Vagina (tissue), 2 donors: Measurements from ENCODE around the gene JPH4.

Experiments used
- POLR2A ChIP-seq, 2 donors: fragments of 450-650 bp; IDR thresholded peaks; one replicate each; pipeline ENCODE4 v1.6.1; 2017; ENCODE audit warnings: antibody characterized with exemption in 2 of 2, mild to moderate bottlenecking in 2 of 2, moderate library complexity in 2 of 2
- POLR2AphosphoS5 ChIP-seq, 2 donors: sonication (generic); formaldehyde crosslinking; IDR thresholded peaks; one replicate each; pipeline ENCODE4 v1.9.0; 2017; ENCODE audit warnings: antibody characterized with exemption in 2 of 2, mild to moderate bottlenecking in 2 of 2, low read depth in 1 of 2; ENCODE audit not compliant: insufficient read depth in 1 of 2
- TF ChIP-seq, protein P1 (sequence below), 3 experiments: fragments of 450-650 bp in 2 of 3; fragments of 200-600 bp in 1 of 3; sonication (generic) in 1 of 3; IDR thresholded peaks; one replicate each; pipeline ENCODE4 v1.5.1; 2017 to 2019; ENCODE audit warnings: antibody characterized with exemption in 3 of 3, mild to moderate bottlenecking in 2 of 3, moderate library complexity in 2 of 3

DNA sequence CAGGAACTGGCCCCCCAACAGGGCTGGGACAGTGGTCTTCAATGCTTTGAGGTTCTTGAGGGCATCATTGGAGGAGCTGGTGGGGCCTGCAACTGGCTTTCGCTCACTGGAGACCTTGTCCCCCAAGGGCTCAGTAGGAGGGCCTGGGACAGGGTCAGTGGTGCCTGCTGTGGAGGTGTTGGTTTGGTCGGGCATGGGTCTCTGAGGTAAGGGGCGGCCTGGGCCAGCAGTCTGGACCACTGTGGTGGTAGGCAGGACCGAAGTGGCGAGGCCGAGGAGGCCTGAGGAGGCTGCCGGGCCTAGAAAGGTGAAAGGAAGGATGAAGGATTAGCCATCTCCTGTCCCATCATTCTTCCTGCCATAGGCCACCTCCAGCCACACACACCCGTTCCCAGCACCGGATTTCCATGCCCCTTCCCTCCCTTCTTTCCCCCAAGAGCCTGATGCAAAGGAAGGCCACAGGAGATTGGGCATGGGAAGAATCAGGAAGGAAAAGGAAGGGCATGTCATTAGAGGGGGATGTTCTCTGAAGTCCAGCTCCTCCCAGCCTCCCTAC is 55.9 kb downstream of the JPH4 start:
- no peak for TF ChIP-seq POLR2AphosphoS5 (IDR thresholded peaks at IDR 0.05; ENCODE audit: insufficient read depth in 1 of 2, low read depth in 1 of 2)
- no peak for TF ChIP-seq POLR2A (IDR thresholded peaks at IDR 0.05)
- TF ChIP-seq, protein P1, sequence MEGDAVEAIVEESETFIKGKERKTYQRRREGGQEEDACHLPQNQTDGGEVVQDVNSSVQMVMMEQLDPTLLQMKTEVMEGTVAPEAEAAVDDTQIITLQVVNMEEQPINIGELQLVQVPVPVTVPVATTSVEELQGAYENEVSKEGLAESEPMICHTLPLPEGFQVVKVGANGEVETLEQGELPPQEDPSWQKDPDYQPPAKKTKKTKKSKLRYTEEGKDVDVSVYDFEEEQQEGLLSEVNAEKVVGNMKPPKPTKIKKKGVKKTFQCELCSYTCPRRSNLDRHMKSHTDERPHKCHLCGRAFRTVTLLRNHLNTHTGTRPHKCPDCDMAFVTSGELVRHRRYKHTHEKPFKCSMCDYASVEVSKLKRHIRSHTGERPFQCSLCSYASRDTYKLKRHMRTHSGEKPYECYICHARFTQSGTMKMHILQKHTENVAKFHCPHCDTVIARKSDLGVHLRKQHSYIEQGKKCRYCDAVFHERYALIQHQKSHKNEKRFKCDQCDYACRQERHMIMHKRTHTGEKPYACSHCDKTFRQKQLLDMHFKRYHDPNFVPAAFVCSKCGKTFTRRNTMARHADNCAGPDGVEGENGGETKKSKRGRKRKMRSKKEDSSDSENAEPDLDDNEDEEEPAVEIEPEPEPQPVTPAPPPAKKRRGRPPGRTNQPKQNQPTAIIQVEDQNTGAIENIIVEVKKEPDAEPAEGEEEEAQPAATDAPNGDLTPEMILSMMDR (IDR thresholded peaks at IDR 0.05): no peak
